Large intestine (tissue), 3 donors: ENCODE measurements around the gene ZAR1L. TPM values are rescaled to one million over a fixed set of nuclear protein-coding genes. Genes with fewer than 3 reads are reported as not detected.

ENCODE experiments used
- DNase-seq, 2 donors: peaks; one replicate each; pipeline versions ENCODE4 v3.0.0 to v3.0.0-alpha.2; 2013
- H3K27ac ChIP-seq: one replicate; pipeline ENCODE4 v1.5.1; 2013; ENCODE audit warnings: low read length
- H3K27me3 ChIP-seq: 2 replicates; pipeline ENCODE4 v1.6.1; 2013; ENCODE audit warnings: low read length; ENCODE audit not compliant: control insufficient read depth, insufficient read depth
- H3K36me3 ChIP-seq: 2 replicates; pipeline ENCODE4 v1.6.1; 2013; ENCODE audit warnings: low read length; ENCODE audit not compliant: control insufficient read depth, insufficient read depth
- H3K4me1 ChIP-seq: one replicate; pipeline ENCODE4 v1.6.1; 2013; ENCODE audit warnings: low read length; ENCODE audit not compliant: control insufficient read depth, insufficient read depth
- H3K4me3 ChIP-seq: one replicate; pipeline ENCODE4 v1.5.1; 2013; ENCODE audit warnings: low read length
- H3K9me3 ChIP-seq: one replicate; pipeline ENCODE4 v1.6.1; 2013; ENCODE audit warnings: mild to moderate bottlenecking, low read depth, low read length, moderate library complexity; ENCODE audit not compliant: control insufficient read depth
- WGBS: methylation state at CpG from one replicate; pipeline ENCODE4 v1.1.5; 2013; ENCODE audit warnings: low lambda C conversion rate; ENCODE audit not compliant: insufficient coverage; 5-methylcytosine and 5-hydroxymethylcytosine counted together
- polyA plus RNA-seq: library from polyadenylated mRNA; unstranded; fragments of 120-200 nt; gene quantifications from one replicate; pipeline ENCODE4 v1.2.1, GENCODE V29; 2013

Gene ZAR1L
- polyA plus RNA-seq, 1 donor, result not detected

DNA sequence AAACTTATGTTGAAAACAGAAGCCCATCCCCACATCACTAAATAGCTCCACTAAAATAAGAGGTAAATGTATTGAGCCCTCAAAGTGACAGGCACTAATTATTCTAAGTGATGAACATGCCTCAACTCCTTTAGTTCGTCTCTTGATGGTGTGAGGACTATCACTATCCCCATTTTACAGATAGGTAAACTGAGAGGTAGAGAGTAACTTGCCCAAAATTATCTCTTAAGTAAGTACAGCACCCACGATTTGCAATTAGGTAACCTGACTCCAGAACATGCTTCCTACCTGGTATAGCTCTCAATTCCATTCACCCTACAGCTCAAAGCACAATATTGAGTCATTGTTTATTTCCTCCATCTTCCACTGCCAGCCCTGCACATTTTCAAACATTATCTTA is 12.7 kb downstream of the ZAR1L start:
- no peak for DNase-seq
- Histone ChIP-seq H3K4me1 (no peaks in the 10 kb centered on the region), H3K36me3 (no peaks in the 10 kb centered on the region), H3K9me3 (no peaks in the 10 kb centered on the region), H3K27me3 (peaks cover 33% of the 10 kb centered on the region), H3K27ac (no peak overlapping the region), H3K4me3 (no peak overlapping the region)
- WGBS, result 80% methylated on average over 1 of the region's 2 CpGs

DNA sequence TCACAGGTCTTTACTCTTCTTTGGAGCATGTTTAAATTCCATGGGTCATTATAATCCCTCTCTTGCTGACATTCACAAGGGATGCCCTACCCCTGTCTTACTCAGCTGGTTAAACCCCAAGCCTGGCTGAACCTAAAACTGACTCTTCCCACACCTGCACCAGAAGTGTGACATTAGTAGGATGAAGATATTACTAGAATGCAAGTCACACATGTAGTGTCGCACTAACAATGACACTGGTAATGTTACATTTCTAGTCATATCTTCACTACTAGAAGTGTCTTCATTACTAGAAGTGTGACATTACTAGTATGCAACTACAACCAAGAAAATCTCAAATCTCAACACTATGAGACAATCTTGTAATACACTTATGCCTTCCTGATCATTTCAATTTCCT is 14.2 kb downstream of the ZAR1L start:
- WGBS, result no CpG with 5 or more reads among the region's 1 CpG
- DNase-seq, result no peak
- Histone ChIP-seq H3K9me3 (no peaks in the 10 kb centered on the region), H3K27me3 (peaks cover 33% of the 10 kb centered on the region), H3K4me1 (no peaks in the 10 kb centered on the region), H3K27ac (no peak overlapping the region), H3K4me3 (no peak overlapping the region), H3K36me3 (no peaks in the 10 kb centered on the region)

DNA sequence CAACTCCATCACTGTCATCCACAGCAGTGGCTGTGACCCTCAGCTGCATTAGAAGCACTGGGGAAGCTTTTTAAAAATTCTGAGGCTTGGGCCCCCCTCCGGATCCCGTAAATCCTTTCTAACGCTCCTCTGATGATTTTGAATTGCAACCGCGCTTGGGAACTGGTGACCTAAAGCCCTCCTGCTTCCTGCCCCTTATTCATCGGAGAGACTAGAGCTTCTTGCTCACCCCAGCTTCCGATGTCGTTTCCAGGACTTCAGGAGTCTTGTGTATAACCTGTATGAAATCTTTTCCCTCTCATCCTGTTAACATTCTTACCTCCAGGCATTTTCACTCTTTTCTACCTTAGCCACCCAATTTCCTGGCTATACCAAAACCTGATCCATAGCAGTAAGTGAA is 14.8 kb downstream of the ZAR1L start:
- WGBS, result 100% methylated on average over 1 of the region's 8 CpGs
- DNase-seq, result no peak
- Histone ChIP-seq H3K4me3 (no peak overlapping the region), H3K27ac (no peak overlapping the region), H3K36me3 (no peaks in the 10 kb centered on the region), H3K9me3 (no peaks in the 10 kb centered on the region), H3K27me3 (peaks cover 33% of the 10 kb centered on the region), H3K4me1 (no peaks in the 10 kb centered on the region)

DNA sequence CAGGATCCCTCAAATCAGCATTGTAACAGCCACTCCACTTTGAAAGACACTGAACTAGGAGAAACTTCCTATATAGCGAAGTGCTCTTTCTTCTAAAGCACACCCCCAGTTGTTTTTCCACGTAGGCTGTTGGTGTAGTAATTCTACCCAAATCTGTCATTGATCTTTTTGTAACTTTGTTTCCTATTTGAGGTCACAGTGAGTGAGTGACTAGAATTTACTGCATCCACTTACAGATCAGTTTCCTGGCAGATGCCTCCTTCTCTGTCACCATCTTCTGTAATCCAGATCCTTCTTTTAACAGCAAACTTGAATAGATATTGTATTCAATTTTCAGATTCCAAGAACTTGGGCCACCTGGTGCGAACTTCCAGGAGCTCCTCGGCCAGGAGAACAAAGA is 15.3 kb downstream of the ZAR1L start:
- H3K4me3 ChIP-seq, result no peak overlapping the region
- H3K27me3 ChIP-seq, result peaks cover 33% of the 10 kb centered on the region
- no peaks in the 10 kb centered on the region for H3K9me3 ChIP-seq
- no peaks in the 10 kb centered on the region for H3K4me1 ChIP-seq
- WGBS, result no CpG with 5 or more reads among the region's 4 CpGs
- DNase-seq, result no peak
- no peak overlapping the region for H3K27ac ChIP-seq
- no peaks in the 10 kb centered on the region for H3K36me3 ChIP-seq

DNA sequence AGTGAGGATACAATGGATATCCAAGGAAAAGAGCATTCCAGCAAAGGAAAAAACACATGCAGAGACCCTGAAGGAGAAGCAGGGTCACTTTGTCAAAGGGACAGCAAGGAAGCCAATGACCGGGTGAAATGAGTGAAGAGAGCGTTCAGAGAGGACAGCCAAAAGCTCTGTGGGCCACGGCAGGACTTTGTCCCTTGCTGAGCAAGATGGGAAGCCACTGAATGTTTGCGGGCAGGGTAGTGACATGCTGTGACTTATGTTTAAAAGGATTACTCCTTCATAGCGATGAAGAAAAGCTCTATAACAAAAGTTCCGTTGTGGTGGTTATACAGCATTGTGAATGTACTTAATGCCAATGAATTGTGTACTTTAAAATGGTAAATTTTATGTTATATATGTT is 16.5 kb downstream of the ZAR1L start:
- no peak overlapping the region for H3K27ac ChIP-seq
- no peaks in the 10 kb centered on the region for H3K4me1 ChIP-seq
- H3K9me3 ChIP-seq, result no peaks in the 10 kb centered on the region
- DNase-seq, result no peak
- 100% methylated on average over 2 of the region's 6 CpGs for WGBS
- no peak overlapping the region for H3K4me3 ChIP-seq
- no peaks in the 10 kb centered on the region for H3K36me3 ChIP-seq
- H3K27me3 ChIP-seq, result peaks cover 35% of the 10 kb centered on the region

DNA sequence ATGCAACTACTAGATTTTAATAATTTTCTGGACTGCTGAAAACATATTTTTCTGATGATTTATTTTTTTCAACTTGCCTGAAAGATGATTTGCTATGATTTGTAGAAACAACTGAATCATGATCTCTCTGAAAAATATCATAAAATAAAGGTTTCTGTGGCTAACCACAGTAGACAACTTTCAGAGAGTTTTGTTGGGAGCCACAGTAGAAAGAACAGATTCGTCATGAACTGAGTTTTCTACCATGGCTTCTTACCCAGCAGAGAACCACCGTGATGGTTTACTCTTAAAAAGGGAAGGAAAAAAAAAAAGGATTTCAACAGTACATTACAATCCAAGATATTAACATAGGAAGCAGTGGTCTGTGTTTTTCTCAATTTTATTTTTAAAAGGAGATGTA is 18.0 kb downstream of the ZAR1L start:
- Histone ChIP-seq H3K27ac (no peak overlapping the region), H3K4me3 (no peak overlapping the region), H3K4me1 (no peaks in the 10 kb centered on the region), H3K9me3 (no peaks in the 10 kb centered on the region), H3K27me3 (peaks cover 31% of the 10 kb centered on the region), H3K36me3 (no peaks in the 10 kb centered on the region)
- WGBS, result 100% methylated on average over 1 of the region's 2 CpGs
- no peak for DNase-seq

DNA sequence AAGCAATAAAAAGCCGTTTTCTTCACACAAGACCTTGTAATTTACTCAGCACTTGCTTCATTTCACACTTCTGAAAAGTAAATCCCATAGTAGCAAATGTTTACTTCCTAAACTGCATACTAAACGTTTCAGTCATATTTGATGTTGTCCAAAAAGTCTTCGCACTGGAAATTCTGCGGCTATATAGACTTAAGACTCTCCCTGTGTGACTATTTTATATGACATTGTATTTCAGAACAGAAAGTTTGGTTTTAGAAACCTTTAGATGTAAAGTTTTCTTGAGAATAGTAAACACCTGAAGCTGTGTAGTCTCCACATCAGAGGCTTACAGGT is 29.6 kb downstream of the ZAR1L start:
- no peaks in the 10 kb centered on the region for H3K4me1 ChIP-seq
- no peak for DNase-seq
- no peak overlapping the region for H3K4me3 ChIP-seq
- no peaks in the 10 kb centered on the region for H3K9me3 ChIP-seq
- H3K36me3 ChIP-seq, result no peaks in the 10 kb centered on the region
- H3K27ac ChIP-seq, result no peak overlapping the region
- no peaks in the 10 kb centered on the region for H3K27me3 ChIP-seq
- 78% methylated on average over 1 of the region's 4 CpGs for WGBS

DNA sequence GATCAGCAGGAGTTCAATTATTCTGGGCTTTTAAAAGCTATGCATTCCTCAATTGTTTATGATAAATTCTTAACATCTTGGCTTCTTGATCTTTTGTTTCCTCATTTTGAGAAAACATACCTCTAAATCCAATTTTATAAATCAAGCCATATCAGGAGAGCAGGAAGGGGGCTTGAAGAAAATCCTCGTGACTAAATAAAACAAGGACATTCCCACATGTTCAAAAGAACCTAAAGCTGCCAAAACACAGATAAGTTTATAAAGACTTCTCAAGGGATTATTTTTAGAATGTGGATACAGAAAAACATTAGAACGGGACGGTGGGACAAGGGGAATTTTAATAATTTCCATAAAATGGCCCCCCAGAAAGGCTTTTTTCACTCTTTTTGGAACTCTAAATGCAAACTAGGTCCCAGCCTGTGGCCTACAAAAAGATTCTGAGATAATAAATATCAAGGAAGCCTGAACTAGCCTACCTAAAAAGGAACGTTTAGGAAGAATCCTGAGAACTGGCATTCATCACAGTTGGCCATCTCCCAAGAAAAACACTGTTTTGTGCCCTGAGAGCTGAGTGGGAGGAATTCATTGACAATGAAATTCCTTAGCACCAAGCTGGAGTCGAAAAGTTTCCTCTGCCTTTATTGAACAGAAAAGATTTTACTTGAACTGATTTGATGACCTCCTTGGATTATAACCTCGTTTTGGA is 30.1 kb downstream of the ZAR1L start:
- no peak overlapping the region for H3K27ac ChIP-seq
- DNase-seq, result peak in 1 of 2 donors; percentile 20
- H3K9me3 ChIP-seq, result no peaks in the 10 kb centered on the region
- H3K4me1 ChIP-seq, result no peaks in the 10 kb centered on the region
- H3K36me3 ChIP-seq, result no peaks in the 10 kb centered on the region
- no peak overlapping the region for H3K4me3 ChIP-seq
- no peaks in the 10 kb centered on the region for H3K27me3 ChIP-seq
- WGBS, result 56% methylated on average over 3 of the region's 6 CpGs

DNA sequence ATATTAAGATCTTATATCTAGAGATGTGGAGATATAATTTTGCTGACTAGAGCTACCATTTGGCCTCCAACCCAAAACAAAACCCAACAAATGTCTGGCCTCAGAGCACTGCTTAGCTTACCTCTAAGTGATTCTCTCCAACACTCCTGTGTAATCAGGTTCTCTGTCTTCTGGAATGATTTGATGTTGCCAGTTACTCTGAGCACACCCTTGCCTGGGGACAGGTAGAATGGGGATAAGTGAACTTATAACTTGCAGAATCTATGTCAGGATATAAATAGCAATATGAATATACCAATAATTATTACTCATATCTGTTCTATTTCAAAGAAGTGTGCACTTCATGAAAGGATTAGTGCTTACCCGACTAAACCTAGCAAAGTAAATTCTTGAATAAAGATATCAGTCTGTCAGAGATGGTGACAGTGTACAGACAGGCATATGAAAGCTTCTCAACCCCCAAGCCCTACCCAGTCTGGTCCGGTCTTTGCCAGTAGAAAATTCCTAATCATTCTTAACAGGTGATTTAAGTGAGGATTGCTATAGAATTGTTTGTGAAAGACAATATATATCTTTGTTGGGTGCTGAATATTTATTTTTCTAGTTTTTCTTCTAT is 33.0 kb downstream of the ZAR1L start:
- H3K4me1 ChIP-seq, result no peaks in the 10 kb centered on the region
- no peaks in the 10 kb centered on the region for H3K9me3 ChIP-seq
- no peaks in the 10 kb centered on the region for H3K27me3 ChIP-seq
- no peak for DNase-seq
- H3K27ac ChIP-seq, result no peak overlapping the region
- no peaks in the 10 kb centered on the region for H3K36me3 ChIP-seq
- H3K4me3 ChIP-seq, result no peak overlapping the region
- WGBS, result no CpG with 5 or more reads among the region's 2 CpGs

DNA sequence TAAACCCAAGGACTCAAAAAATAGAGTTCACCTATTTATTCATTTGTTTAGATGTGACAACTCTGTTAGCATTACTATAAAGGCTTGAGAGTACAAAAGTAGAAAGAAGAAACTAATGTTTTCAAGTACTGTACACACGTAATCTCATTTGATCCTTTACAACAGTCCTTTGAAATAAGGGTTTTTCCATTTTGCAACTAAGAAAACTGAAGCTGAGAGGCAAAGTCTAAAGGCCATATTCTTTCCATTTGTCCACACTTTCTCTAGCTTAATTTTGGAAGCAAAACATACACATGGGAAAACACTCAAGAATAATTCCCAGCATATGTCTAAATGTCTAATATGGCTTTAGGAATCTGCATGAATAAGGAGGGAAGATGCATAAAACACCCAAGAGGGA is 34.1 kb downstream of the ZAR1L start:
- Histone ChIP-seq H3K9me3 (no peaks in the 10 kb centered on the region), H3K4me1 (no peaks in the 10 kb centered on the region), H3K4me3 (no peak overlapping the region), H3K27ac (no peak overlapping the region), H3K36me3 (no peaks in the 10 kb centered on the region), H3K27me3 (no peaks in the 10 kb centered on the region)
- WGBS, result 43% methylated on average over 1 of the region's 1 CpG
- no peak for DNase-seq

DNA sequence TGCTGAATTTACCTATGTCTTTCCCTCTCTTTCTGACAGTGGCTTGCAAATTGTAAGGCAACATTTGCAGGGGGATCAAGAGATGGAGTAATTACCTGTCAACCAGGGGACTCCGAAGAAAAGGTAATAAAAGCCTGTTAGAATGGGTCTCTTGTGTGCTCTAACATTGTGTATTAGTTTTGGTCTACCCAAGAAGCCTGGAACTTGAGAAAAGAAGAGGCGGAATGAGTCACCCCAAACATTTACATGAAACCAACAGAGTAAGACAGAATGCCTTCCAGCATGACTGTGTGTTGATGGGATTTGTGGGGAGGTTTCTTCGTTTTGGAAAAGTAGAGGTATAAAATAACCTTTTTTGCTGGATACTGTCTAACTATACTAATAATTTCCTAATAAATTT is 36.7 kb downstream of the ZAR1L start:
- Histone ChIP-seq H3K9me3 (no peaks in the 10 kb centered on the region), H3K4me3 (no peak overlapping the region), H3K4me1 (no peaks in the 10 kb centered on the region), H3K27ac (no peak overlapping the region), H3K27me3 (no peaks in the 10 kb centered on the region), H3K36me3 (no peaks in the 10 kb centered on the region)
- DNase-seq, result no peak
- 100% methylated on average over 2 of the region's 3 CpGs for WGBS
